Smooth muscle cell (in vitro differentiated cells): ENCODE data around the gene SPTBN1. TPM values are rescaled to one million over a fixed set of nuclear protein-coding genes. Genes with fewer than 3 reads are reported as not detected.

Source experiments
- DNase-seq: peaks from one replicate; lab custom pipeline; 2025; ENCODE audit not compliant: unreplicated experiment; lab: John Stamatoyannopoulos, UW
- H2AFZ ChIP-seq: fragments of 200-600 bp; sonication (generic); 2 replicates; pipeline ENCODE4 v1.6.0; 2016; ENCODE audit warnings: antibody characterized with exemption, low read depth, mild to moderate bottlenecking
- H3F3A ChIP-seq: fragments of 200-600 bp; sonication (generic); 2 replicates; pipeline ENCODE4 v1.6.0; 2017; ENCODE audit warnings: antibody characterized with exemption, low read depth
- H3K27ac ChIP-seq: fragments of 200-600 bp; sonication (generic); 2 replicates; pipeline ENCODE4 v1.5.1; 2016; ENCODE audit warnings: low read depth, mild to moderate bottlenecking
- H3K27me3 ChIP-seq: fragments of 200-600 bp; sonication (generic); 2 replicates; pipeline ENCODE4 v1.6.1; 2016; ENCODE audit warnings: low read depth, mild to moderate bottlenecking
- H3K36me3 ChIP-seq: fragments of 200-600 bp; sonication (generic); 2 replicates; pipeline ENCODE4 v1.5.1; 2016; ENCODE audit warnings: low read depth
- H3K4me1 ChIP-seq: fragments of 200-600 bp; sonication (generic); 2 replicates; pipeline ENCODE4 v1.5.1; 2016; ENCODE audit warnings: low read depth
- H3K4me2 ChIP-seq: fragments of 200-600 bp; sonication (generic); 2 replicates; pipeline ENCODE4 v1.6.0; 2016; ENCODE audit warnings: mild to moderate bottlenecking
- H3K4me3 ChIP-seq: fragments of 200-600 bp; sonication (generic); 2 replicates; pipeline ENCODE4 v1.5.1; 2016; ENCODE audit warnings: mild to moderate bottlenecking
- H3K79me2 ChIP-seq: fragments of 200-600 bp; sonication (generic); 2 replicates; pipeline ENCODE4 v1.6.0; 2016; ENCODE audit warnings: low read depth, mild to moderate bottlenecking
- H3K9ac ChIP-seq: fragments of 200-600 bp; sonication (generic); 2 replicates; pipeline ENCODE4 v1.6.0; 2016; ENCODE audit warnings: low read depth
- H3K9me3 ChIP-seq: fragments of 200-600 bp; sonication (generic); replicated peaks from 2 replicates; pipeline ENCODE4 v1.5.1; 2016; ENCODE audit warnings: low read depth
- H4K20me1 ChIP-seq: fragments of 200-600 bp; sonication (generic); 2 replicates; pipeline ENCODE4 v1.6.0; 2016; ENCODE audit warnings: low read depth
- WGBS: methylation state at CpG from one replicate; pipeline ENCODE4 v1.1.7; 2016; ENCODE audit warnings: low lambda C conversion rate; 5-methylcytosine and 5-hydroxymethylcytosine counted together
- polyA plus RNA-seq: library from polyadenylated mRNA; unstranded; fragments of >200 nt; fragmentation: Nextera tagmentation; extraction: Ambion mirVana; gene quantifications from 2 replicates; pipeline ENCODE4 v1.2.1, GENCODE V29; 2016
- total RNA-seq: library from RNA; depleted of rRNA; stranded (reverse); fragments of >200 nt; gene quantifications from 2 replicates; pipeline ENCODE4 v1.2.3, GENCODE V29; 2014
- TF ChIP-seq, protein P1 (sequence below): fragments of 200-600 bp; sonication (generic); IDR thresholded peaks from 2 replicates; pipeline ENCODE4 v1.5.1; 2017; ENCODE audit warnings: borderline replicate concordance, mild to moderate bottlenecking, antibody characterized with exemption; ENCODE audit not compliant: insufficient read depth, poor library complexity, severe bottlenecking

SPTBN1 gene
- total and polyA plus RNA-seq, 2 experiments from 2014 or later: 78.7 to 186 TPM

DNA sequence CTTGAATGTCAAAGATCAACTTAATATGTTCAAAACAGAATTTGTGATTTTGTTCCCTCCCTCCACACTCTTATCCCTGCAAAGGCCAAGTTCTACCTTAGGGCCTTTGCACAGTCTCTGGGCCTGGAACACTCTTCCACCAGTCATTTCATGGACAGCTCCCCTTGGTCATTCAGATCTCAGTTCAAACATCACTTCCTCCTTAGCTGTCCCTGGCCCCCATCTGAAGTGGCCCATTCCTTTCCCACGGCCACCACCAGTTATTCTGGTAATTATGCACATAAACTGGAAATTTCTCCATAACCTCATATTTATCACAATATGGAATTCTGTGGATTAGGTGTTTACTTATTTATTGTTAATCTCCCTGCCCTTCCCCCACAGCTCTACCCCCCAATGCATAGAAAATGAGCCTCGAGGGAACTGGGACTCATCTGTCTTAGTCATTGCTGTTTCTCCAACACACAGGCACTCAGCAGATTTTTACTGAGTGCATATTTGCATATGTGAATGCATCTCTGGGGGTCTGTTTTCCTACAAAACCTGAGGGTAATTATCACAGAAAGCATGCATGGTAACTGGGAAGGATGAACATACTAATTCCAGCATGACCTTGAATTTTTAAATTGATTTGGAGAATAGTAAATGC, 35.5 kb upstream of the SPTBN1 start:
- TF ChIP-seq, protein P1, sequence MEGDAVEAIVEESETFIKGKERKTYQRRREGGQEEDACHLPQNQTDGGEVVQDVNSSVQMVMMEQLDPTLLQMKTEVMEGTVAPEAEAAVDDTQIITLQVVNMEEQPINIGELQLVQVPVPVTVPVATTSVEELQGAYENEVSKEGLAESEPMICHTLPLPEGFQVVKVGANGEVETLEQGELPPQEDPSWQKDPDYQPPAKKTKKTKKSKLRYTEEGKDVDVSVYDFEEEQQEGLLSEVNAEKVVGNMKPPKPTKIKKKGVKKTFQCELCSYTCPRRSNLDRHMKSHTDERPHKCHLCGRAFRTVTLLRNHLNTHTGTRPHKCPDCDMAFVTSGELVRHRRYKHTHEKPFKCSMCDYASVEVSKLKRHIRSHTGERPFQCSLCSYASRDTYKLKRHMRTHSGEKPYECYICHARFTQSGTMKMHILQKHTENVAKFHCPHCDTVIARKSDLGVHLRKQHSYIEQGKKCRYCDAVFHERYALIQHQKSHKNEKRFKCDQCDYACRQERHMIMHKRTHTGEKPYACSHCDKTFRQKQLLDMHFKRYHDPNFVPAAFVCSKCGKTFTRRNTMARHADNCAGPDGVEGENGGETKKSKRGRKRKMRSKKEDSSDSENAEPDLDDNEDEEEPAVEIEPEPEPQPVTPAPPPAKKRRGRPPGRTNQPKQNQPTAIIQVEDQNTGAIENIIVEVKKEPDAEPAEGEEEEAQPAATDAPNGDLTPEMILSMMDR: no peak
- whole genome bisulfite sequencing: 68% methylated on average over 2 of the region's 2 CpGs
- no peaks in the 10 kb centered on the region for H3K9me3 ChIP-seq
- H3K27me3 ChIP-seq: no peaks in the 10 kb centered on the region
- no peak overlapping the region for H3K9ac ChIP-seq
- DNase-seq: no peak
- H3F3A ChIP-seq: no peaks in the 10 kb centered on the region
- H3K4me3 ChIP-seq: no peak overlapping the region
- no peaks in the 10 kb centered on the region for H3K79me2 ChIP-seq
- no peak overlapping the region for H3K4me2 ChIP-seq
- H3K27ac ChIP-seq: no peak overlapping the region
- H2AFZ ChIP-seq: no peak overlapping the region
- no peaks in the 10 kb centered on the region for H4K20me1 ChIP-seq
- no peaks in the 10 kb centered on the region for H3K4me1 ChIP-seq
- no peaks in the 10 kb centered on the region for H3K36me3 ChIP-seq

DNA sequence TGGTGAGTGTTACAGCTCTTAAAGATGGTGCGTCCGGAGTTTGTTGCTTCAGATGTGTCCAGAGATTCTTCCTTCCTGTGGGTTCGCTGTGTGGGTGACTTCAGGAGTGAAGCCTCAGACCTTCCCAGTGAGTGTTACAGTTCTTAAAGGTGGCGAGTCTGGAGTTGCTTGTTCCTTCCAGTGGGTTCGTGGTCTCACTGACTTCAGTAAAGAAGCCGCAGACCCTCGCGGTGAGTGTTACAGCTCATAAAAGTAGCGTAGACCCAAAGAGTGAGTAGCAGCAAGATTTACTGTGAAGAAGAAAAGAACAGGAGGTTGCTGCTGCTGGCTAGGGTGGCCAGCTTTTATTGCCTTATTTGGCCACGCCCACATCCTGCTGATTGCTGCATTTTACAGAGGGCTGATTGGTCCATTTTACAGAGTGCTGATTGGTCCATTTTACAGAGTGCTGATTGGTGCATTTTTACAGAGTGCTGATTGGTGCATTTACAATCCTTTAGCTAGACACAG, 34.0 kb upstream of the SPTBN1 start:
- Histone ChIP-seq H3K27me3 (no peaks in the 10 kb centered on the region), H3K9me3 (no peaks in the 10 kb centered on the region), H3K79me2 (no peaks in the 10 kb centered on the region), H3K4me3 (no peak overlapping the region), H3K4me1 (no peaks in the 10 kb centered on the region), H3K27ac (no peak overlapping the region), H3F3A (no peaks in the 10 kb centered on the region), H3K4me2 (no peak overlapping the region), H3K36me3 (no peaks in the 10 kb centered on the region), H4K20me1 (no peaks in the 10 kb centered on the region), H2AFZ (no peak overlapping the region), H3K9ac (no peak overlapping the region)
- 94% methylated on average over 10 of the region's 10 CpGs for WGBS
- TF ChIP-seq, protein P1: no peak
- DNase-seq: no peak

DNA sequence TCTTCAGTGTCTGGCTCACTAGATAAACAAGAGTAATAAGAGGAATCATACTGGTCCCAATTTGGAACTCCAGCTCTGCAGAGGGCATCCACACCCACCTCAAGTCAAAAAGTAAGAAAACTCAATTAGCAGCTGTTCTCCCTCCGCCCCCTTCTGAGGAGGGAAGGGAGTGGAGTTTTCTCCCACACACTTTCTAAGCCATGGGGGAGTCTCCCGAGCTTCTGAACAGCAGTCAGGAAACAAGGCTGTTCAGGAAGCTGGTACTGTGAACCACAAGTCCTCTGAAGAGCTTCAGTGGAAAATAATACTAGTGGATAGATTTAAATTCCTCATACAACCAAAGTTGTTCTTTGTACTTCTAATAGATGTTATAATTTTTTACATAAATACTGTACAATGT, 32.9 kb upstream of the SPTBN1 start:
- Histone ChIP-seq H3K36me3 (no peaks in the 10 kb centered on the region), H3K27ac (no peak overlapping the region), H2AFZ (no peak overlapping the region), H3K9me3 (no peaks in the 10 kb centered on the region), H4K20me1 (no peaks in the 10 kb centered on the region), H3K9ac (no peak overlapping the region), H3F3A (no peaks in the 10 kb centered on the region), H3K79me2 (no peaks in the 10 kb centered on the region), H3K27me3 (no peaks in the 10 kb centered on the region), H3K4me1 (no peaks in the 10 kb centered on the region), H3K4me2 (no peak overlapping the region), H3K4me3 (no peak overlapping the region)
- no peak for DNase-seq
- WGBS: 69% methylated on average over 2 of the region's 2 CpGs
- TF ChIP-seq, protein P1: no peak
